ENCODE results near the gene JMJD6. TPM values are rescaled to one million over a fixed set of nuclear protein-coding genes. Genes with fewer than 3 reads are reported as not detected.

JMJD6 gene
- total RNA-seq, 2 donors from 2014 or later: 38.6 to 41.6 TPM

GRCh38 chr17:76716839-76717215 lies 9.6 kb downstream of the JMJD6 start:
- no peaks in the 10 kb centered on the region for H3K9me3 ChIP-seq
- TF ChIP-seq CTCF (IDR thresholded peaks at IDR 0.05): no peak
- peak overlapping the region; percentile 38 for H3K27ac ChIP-seq
- H3K4me1 ChIP-seq: peaks cover 6% of the 10 kb centered on the region
- H3K36me3 ChIP-seq: peaks cover 40% of the 10 kb centered on the region
- intact Hi-C loops (cut with DNase I): loop anchor here (10.0 kb wide), 1 partner anchor 162 kb away; no protein-coding TSS in a partner anchor
- no peaks in the 10 kb centered on the region for H3K27me3 ChIP-seq
- H3K9ac ChIP-seq (ENCODE audit: low read depth in 2 of 2, low read length in 2 of 2): no peak overlapping the region
- no peak for DNase-seq
- H3K4me3 ChIP-seq: no peak overlapping the region

- Histone ChIP-seq H3K9ac (ENCODE audit: low read depth in 2 of 2, low read length in 2 of 2) (no peak overlapping the region), H3K4me3 (no peak overlapping the region), H3K27ac (peak overlapping the region; percentile 38), H3K9me3 (no peaks in the 10 kb centered on the region), H3K4me1 (peaks cover 6% of the 10 kb centered on the region), H3K36me3 (peaks cover 34% of the 10 kb centered on the region), H3K27me3 (no peaks in the 10 kb centered on the region)
- intact Hi-C loops (cut with DNase I): loop anchor here (10.0 kb wide), 1 partner anchor 161 kb away; no protein-coding TSS in a partner anchor
- no peak for TF ChIP-seq CTCF (IDR thresholded peaks at IDR 0.05)
- no peak for DNase-seq
Observed at GRCh38 chr17:76716146-76716838, 10.1 kb downstream of the JMJD6 start.

- H3K9ac ChIP-seq (ENCODE audit: low read depth in 2 of 2, low read length in 2 of 2): no peak overlapping the region
- peaks cover 6% of the 10 kb centered on the region for H3K4me1 ChIP-seq
- H3K9me3 ChIP-seq: no peaks in the 10 kb centered on the region
- TF ChIP-seq CTCF (IDR thresholded peaks at IDR 0.05): no peak
- H3K36me3 ChIP-seq: peaks cover 28% of the 10 kb centered on the region
- no peak overlapping the region for H3K4me3 ChIP-seq
- no peaks in the 10 kb centered on the region for H3K27me3 ChIP-seq
- no peak for DNase-seq
- intact Hi-C loops (cut with DNase I): loop anchor here (10.0 kb wide), 1 partner anchor 161 kb away; no protein-coding TSS in a partner anchor
- peak overlapping the region; percentile 33 for H3K27ac ChIP-seq
Observed at GRCh38 chr17:76715496-76715830, 10.9 kb downstream of the JMJD6 start.

GRCh38 chr17:76714822-76715495 lies 11.4 kb downstream of the JMJD6 start:
- TF ChIP-seq CTCF (IDR thresholded peaks at IDR 0.05): peak; percentile 78
- Histone ChIP-seq H3K4me1 (peaks cover 6% of the 10 kb centered on the region), H3K4me3 (no peak overlapping the region), H3K9me3 (no peaks in the 10 kb centered on the region), H3K9ac (ENCODE audit: low read depth in 2 of 2, low read length in 2 of 2) (no peak overlapping the region), H3K36me3 (peaks cover 23% of the 10 kb centered on the region), H3K27me3 (no peaks in the 10 kb centered on the region), H3K27ac (peak overlapping the region; percentile 33)
- DNase-seq: peak; percentile 83
- intact Hi-C loops (cut with DNase I): loop anchor here (10.0 kb wide), 1 partner anchor 160 kb away; no protein-coding TSS in a partner anchor

GRCh38 chr17:76714336-76714735 lies 12.1 kb downstream of the JMJD6 start:
- H3K36me3 ChIP-seq: peaks cover 17% of the 10 kb centered on the region
- intact Hi-C loops (cut with DNase I): loop anchor here (10.0 kb wide), 1 partner anchor 160 kb away; no protein-coding TSS in a partner anchor
- no peak for TF ChIP-seq CTCF (IDR thresholded peaks at IDR 0.05)
- no peak for DNase-seq
- H3K27me3 ChIP-seq: no peaks in the 10 kb centered on the region
- H3K9me3 ChIP-seq: no peaks in the 10 kb centered on the region
- no peak overlapping the region for H3K27ac ChIP-seq
- H3K4me3 ChIP-seq: no peak overlapping the region
- no peak overlapping the region for H3K9ac ChIP-seq (ENCODE audit: low read depth in 2 of 2, low read length in 2 of 2)
- peaks cover 6% of the 10 kb centered on the region for H3K4me1 ChIP-seq

All from colonic mucosa (tissue), 4 donors.